Left ventricle myocardium inferior (tissue), 1 donor: ENCODE results near the gene DNAJA4. TPM values are rescaled to one million over a fixed set of nuclear protein-coding genes. Genes with fewer than 3 reads are reported as not detected.

ENCODE experiments used
- DNase-seq: peaks from one replicate; pipeline ENCODE4 v3.0.0-alpha.2; 2020
- H3K27ac ChIP-seq: fragments of 200-600 bp; replicated peaks from 2 replicates; pipeline ENCODE4 v1.8.0; 2021
- H3K27me3 ChIP-seq: fragments of 200-600 bp; 2 replicates; pipeline ENCODE4 v1.8.0; 2021; ENCODE audit warnings: low read depth
- H3K36me3 ChIP-seq: fragments of 200-600 bp; 2 replicates; pipeline ENCODE4 v1.8.0; 2021
- H3K4me1 ChIP-seq: fragments of 200-600 bp; 2 replicates; pipeline ENCODE4 v1.8.0; 2021
- H3K4me3 ChIP-seq: fragments of 200-600 bp; 2 replicates; pipeline ENCODE4 v1.8.0; 2021; ENCODE audit warnings: mild to moderate bottlenecking, moderate library complexity
- H3K9me3 ChIP-seq: fragments of 200-600 bp; replicated peaks from 2 replicates; pipeline ENCODE4 v1.8.0; 2021
- CTCF ChIP-seq: fragments of 200-600 bp; IDR thresholded peaks from 2 replicates; pipeline ENCODE4 v1.8.0; 2021; ENCODE audit warnings: antibody characterized with exemption, mild to moderate bottlenecking, borderline replicate concordance
- intact Hi-C: fragments of 100-400 bp; cut with micrococcal nuclease; formaldehyde crosslinking; loops from one replicate; pipeline ENCODE4 v1.11.0; 2022
- total RNA-seq: library from RNA; stranded (reverse); fragmentation: NEBNext Ultra II Directional; extraction: Animal tissue kit (Norgen Biotek cat#: 25700); gene quantifications from one replicate; pipeline ENCODE4 v1.2.1, GENCODE V29; 2021
- donor health status: DM: no; HTN: yes; CAD: no; lungs with severe emphysema.

The DNAJA4 gene
- total RNA-seq, 1 donor from 2014 or later = 115 TPM

GRCh38 chr15:78261062-78261461, 3.3 kb upstream of the DNAJA4 start:
- intact Hi-C loops = no loop called here
- DNase-seq = no peak
- H3K36me3 ChIP-seq = no peaks in the 10 kb centered on the region
- H3K4me1 ChIP-seq = peaks cover 14% of the 10 kb centered on the region
- TF ChIP-seq CTCF = no peak
- no peak overlapping the region for H3K27ac ChIP-seq
- H3K4me3 ChIP-seq = no peak overlapping the region
- no peaks in the 10 kb centered on the region for H3K27me3 ChIP-seq
- no peaks in the 10 kb centered on the region for H3K9me3 ChIP-seq

- DNase-seq = no peak
- intact Hi-C loops = no loop called here
- Histone ChIP-seq H3K4me1 (peaks cover 33% of the 10 kb centered on the region), H3K4me3 (no peak overlapping the region), H3K36me3 (no peaks in the 10 kb centered on the region), H3K27ac (no peak overlapping the region), H3K9me3 (no peaks in the 10 kb centered on the region), H3K27me3 (no peaks in the 10 kb centered on the region)
- TF ChIP-seq CTCF = no peak
Observed at GRCh38 chr15:78263351-78263781, 996 bp upstream of the DNAJA4 start.

GRCh38 chr15:78263907-78264303, 457 bp upstream of the DNAJA4 start:
- intact Hi-C loops = no loop called here
- no peak for DNase-seq
- no peak for TF ChIP-seq CTCF
- H3K4me1 ChIP-seq = peaks cover 37% of the 10 kb centered on the region
- H3K27me3 ChIP-seq = no peaks in the 10 kb centered on the region
- H3K9me3 ChIP-seq = no peaks in the 10 kb centered on the region
- peak overlapping the region; percentile 78 for H3K4me3 ChIP-seq
- H3K27ac ChIP-seq = peak overlapping the region; percentile 83
- no peaks in the 10 kb centered on the region for H3K36me3 ChIP-seq

- no peak for TF ChIP-seq CTCF
- H3K9me3 ChIP-seq = no peaks in the 10 kb centered on the region
- DNase-seq = no peak
- H3K36me3 ChIP-seq = no peaks in the 10 kb centered on the region
- H3K4me1 ChIP-seq = peaks cover 37% of the 10 kb centered on the region
- H3K27ac ChIP-seq = peak overlapping the region; percentile 83
- intact Hi-C loops = no loop called here
- no peaks in the 10 kb centered on the region for H3K27me3 ChIP-seq
- H3K4me3 ChIP-seq = peak overlapping the region; percentile 78
Observed at GRCh38 chr15:78265137-78265460, 737 bp downstream of the DNAJA4 start.

GRCh38 chr15:78265752-78266224, 1.4 kb downstream of the DNAJA4 start:
- H3K27ac ChIP-seq = peak overlapping the region; percentile 83
- H3K4me1 ChIP-seq = peaks cover 37% of the 10 kb centered on the region
- no peaks in the 10 kb centered on the region for H3K9me3 ChIP-seq
- no peak for DNase-seq
- H3K27me3 ChIP-seq = no peaks in the 10 kb centered on the region
- H3K4me3 ChIP-seq = peak overlapping the region; percentile 78
- no peak for TF ChIP-seq CTCF
- peaks cover 5% of the 10 kb centered on the region for H3K36me3 ChIP-seq
- intact Hi-C loops = no loop called here

GRCh38 chr15:78266229-78266628, 1.9 kb downstream of the DNAJA4 start:
- Histone ChIP-seq H3K4me3 (peak overlapping the region; percentile 78), H3K4me1 (peaks cover 37% of the 10 kb centered on the region), H3K9me3 (no peaks in the 10 kb centered on the region), H3K27me3 (no peaks in the 10 kb centered on the region), H3K36me3 (peaks cover 6% of the 10 kb centered on the region), H3K27ac (peak overlapping the region; percentile 83)
- TF ChIP-seq CTCF = no peak
- intact Hi-C loops = no loop called here
- no peak for DNase-seq
